Fibroblast of peridontal ligament (primary cell): Measurements from ENCODE around the gene OR5H6.
"Not testable (repeated sequence)": the region's sequence is repeated elsewhere in the genome, so short reads cannot be mapped to it uniquely, and the experiment has no call there.

Source experiments
- DNase-seq: peaks from one replicate; pipeline ENCODE4 v3.0.0-alpha.2; 2010; ENCODE audit errors: extremely low read depth

Gene OR5H6

GRCh38 chr3:98263944-98264343 is at the start of gene OR5H6:
OR5H6 (plus strand) TSS chr3:98264244; CDS start chr3:98264333, 89 bp downstream.
- DNase-seq, result no peak

GRCh38 chr3:98215051-98215450 is 49.0 kb upstream of the OR5H6 start:
- no peak for DNase-seq

- DNase-seq, result no peak
Measured at GRCh38 chr3:98223907-98224672, 40.0 kb upstream of the OR5H6 start.

GRCh38 chr3:98232489-98232888 is 31.6 kb upstream of the OR5H6 start:
- DNase-seq, result no peak

GRCh38 chr3:98233468-98233867 is 30.6 kb upstream of the OR5H6 start:
- DNase-seq, result no peak

GRCh38 chr3:98240131-98240530 is 23.9 kb upstream of the OR5H6 start:
- DNase-seq, result no peak

GRCh38 chr3:98242155-98242554 is 21.9 kb upstream of the OR5H6 start:
- no peak for DNase-seq

- no peak for DNase-seq
Measured at GRCh38 chr3:98243843-98244242, 20.2 kb upstream of the OR5H6 start.

GRCh38 chr3:98246142-98246541 is 17.9 kb upstream of the OR5H6 start:
- no peak for DNase-seq

- DNase-seq, result not testable (repeated sequence)
Measured at GRCh38 chr3:98256026-98256425, 8.0 kb upstream of the OR5H6 start.

- DNase-seq, result no peak
Measured at GRCh38 chr3:98259707-98260106, 4.3 kb upstream of the OR5H6 start.

- DNase-seq, result no peak
Measured at GRCh38 chr3:98262046-98262445, 2.0 kb upstream of the OR5H6 start.

GRCh38 chr3:98269846-98270245 is 5.8 kb downstream of the OR5H6 start:
- DNase-seq, result no peak

- no peak for DNase-seq
Measured at GRCh38 chr3:98272126-98272525, 8.1 kb downstream of the OR5H6 start.

- DNase-seq, result no peak
Measured at GRCh38 chr3:98274914-98275313, 10.9 kb downstream of the OR5H6 start.

- no peak for DNase-seq
Measured at GRCh38 chr3:98282205-98282604, 18.2 kb downstream of the OR5H6 start, which contains the start of gene OR5H2. OR5H2 (plus strand) TSS chr3:98282505; CDS start chr3:98282903, 398 bp downstream.

GRCh38 chr3:98290916-98291315 is 26.9 kb downstream of the OR5H6 start:
- DNase-seq, result no peak

- no peak for DNase-seq
Measured at GRCh38 chr3:98291332-98291957, 27.4 kb downstream of the OR5H6 start.
